ENCODE measurements around the gene MIOS.

DNA sequence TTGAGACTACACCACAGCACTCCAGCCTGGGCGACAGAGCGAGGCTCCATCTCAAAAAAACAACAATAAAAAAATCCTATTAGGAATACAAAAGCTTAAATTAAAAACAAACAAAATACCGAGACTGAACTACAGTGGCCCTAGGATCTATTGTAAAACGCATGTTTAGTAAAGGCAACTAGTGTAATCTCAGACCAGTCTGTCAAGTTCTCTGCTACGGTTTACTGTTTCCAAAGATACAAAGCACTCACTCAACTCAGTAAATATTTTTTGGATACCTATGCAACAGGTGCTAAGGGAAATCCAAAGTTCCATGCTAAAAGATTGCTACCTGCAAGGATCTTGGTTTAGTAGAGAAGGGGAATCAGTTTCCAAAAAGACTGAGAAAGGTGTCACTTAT, 3.4 kb upstream of the MIOS start:
- TF ChIP-seq RFX5 (IDR thresholded peaks at IDR 0.05) (no peak), POLR2A (IDR thresholded peaks at IDR 0.05; ENCODE audit: low read length) (no peak), EHMT2 (IDR thresholded peaks at IDR 0.05; ENCODE audit: low read depth) (no peak), MYC (IDR thresholded peaks at IDR 0.05; ENCODE audit: borderline replicate concordance, low read length) (no peak), E2F6 (IDR thresholded peaks at IDR 0.05; ENCODE audit: borderline replicate concordance, low read depth) (no peak), REST (IDR thresholded peaks at IDR 0.05) (no peak), RNF2 (IDR thresholded peaks at IDR 0.05; ENCODE audit: borderline replicate concordance, low read depth) (no peak)
- TF ChIP-seq, protein P1, sequence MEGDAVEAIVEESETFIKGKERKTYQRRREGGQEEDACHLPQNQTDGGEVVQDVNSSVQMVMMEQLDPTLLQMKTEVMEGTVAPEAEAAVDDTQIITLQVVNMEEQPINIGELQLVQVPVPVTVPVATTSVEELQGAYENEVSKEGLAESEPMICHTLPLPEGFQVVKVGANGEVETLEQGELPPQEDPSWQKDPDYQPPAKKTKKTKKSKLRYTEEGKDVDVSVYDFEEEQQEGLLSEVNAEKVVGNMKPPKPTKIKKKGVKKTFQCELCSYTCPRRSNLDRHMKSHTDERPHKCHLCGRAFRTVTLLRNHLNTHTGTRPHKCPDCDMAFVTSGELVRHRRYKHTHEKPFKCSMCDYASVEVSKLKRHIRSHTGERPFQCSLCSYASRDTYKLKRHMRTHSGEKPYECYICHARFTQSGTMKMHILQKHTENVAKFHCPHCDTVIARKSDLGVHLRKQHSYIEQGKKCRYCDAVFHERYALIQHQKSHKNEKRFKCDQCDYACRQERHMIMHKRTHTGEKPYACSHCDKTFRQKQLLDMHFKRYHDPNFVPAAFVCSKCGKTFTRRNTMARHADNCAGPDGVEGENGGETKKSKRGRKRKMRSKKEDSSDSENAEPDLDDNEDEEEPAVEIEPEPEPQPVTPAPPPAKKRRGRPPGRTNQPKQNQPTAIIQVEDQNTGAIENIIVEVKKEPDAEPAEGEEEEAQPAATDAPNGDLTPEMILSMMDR (IDR thresholded peaks at IDR 0.05) = no peak

All from A549 (cell line).